H1 (cell line): ENCODE results near the gene VPS11. TPM values are rescaled to one million over a fixed set of nuclear protein-coding genes. Genes with fewer than 3 reads are reported as not detected.

Source experiments
- CHD7 ChIP-seq: fragments of 300-600 bp; sonication (generic); IDR thresholded peaks from 2 replicates; pipeline ENCODE4 v1.7.1; 2012; ENCODE audit warnings: low read length, moderate library complexity, mild to moderate bottlenecking, inconsistent platforms; ENCODE audit not compliant: insufficient replicate concordance
- polyA plus RNA-seq, 7 experiments: library from polyadenylated mRNA; depleted of rRNA in 3 of 7; stranded (reverse) in 5 of 7; unstranded in 2 of 7; fragments of >200 nt in 5 of 7; fragments of 200-250 nt in 2 of 7; gene quantifications; 1 replicate in 5 of 7; 2 replicates in 1 of 7; 4 replicates in 1 of 7; pipeline versions ENCODE4 v1.2.1 to v1.2.3, GENCODE V29; 2011 to 2013; ENCODE audit warnings: missing spikeins in 2 of 7, mixed read lengths in 2 of 7
- total RNA-seq: library from RNA; stranded (reverse); fragmentation: NEBNext Ultra II Directional; extraction: Animal tissue kit (Norgen Biotek cat#: 25700); gene quantifications from 2 replicates; pipeline ENCODE4 v1.2.1, GENCODE V29; 2021

Gene VPS11
- total and polyA plus RNA-seq, 2 of the 8 experiments (the other 6 are each of a cell fraction or from before 2014, with no cell fraction given): 13.1 to 15.5 TPM

GRCh38 chr11:119125821-119126220 lies 58.2 kb downstream of the VPS11 start (continued):
- no peak for TF ChIP-seq CHD7
